HepG2 (cell line): Measurements from ENCODE around the gene ATXN1L. TPM values are rescaled to one million over a fixed set of nuclear protein-coding genes. Genes with fewer than 3 reads are reported as not detected.

Experiments used
- HMG20A ChIP-seq: IDR thresholded peaks from 2 replicates; pipeline ENCODE4 v1.6.1; 2016; ENCODE audit warnings: borderline replicate concordance
- HNRNPK ChIP-seq: fragments of 200-400 bp; formaldehyde crosslinking; IDR thresholded peaks from 2 replicates; pipeline ENCODE4 v1.6.1; 2018; ENCODE audit warnings: low read length, low read depth, moderate library complexity, mild to moderate bottlenecking; ENCODE audit not compliant: poor library complexity, severe bottlenecking
- MXI1 ChIP-seq: IDR thresholded peaks from 3 replicates; pipeline ENCODE4 v1.6.1; 2012; ENCODE audit warnings: low read depth, low read length, inconsistent platforms, borderline replicate concordance
- RFXAP ChIP-seq: sonication (generic); formaldehyde crosslinking; IDR thresholded peaks from 2 replicates; pipeline ENCODE4 v1.4.0; 2020; ENCODE audit warnings: missing genetic modification reagents, borderline replicate concordance
- SUZ12 ChIP-seq: fragments of 150-350 bp; IDR thresholded peaks from 2 replicates; pipeline ENCODE4 v1.6.1; 2014; ENCODE audit warnings: low read depth, low read length
- TP53 ChIP-seq: sonication (generic); formaldehyde crosslinking; conservative IDR thresholded peaks from 2 replicates; pipeline ENCODE4 v1.4.0; 2020; ENCODE audit warnings: missing genetic modification reagents
- ZNF557 ChIP-seq: sonication (generic); formaldehyde crosslinking; IDR thresholded peaks from 2 replicates; pipeline ENCODE4 v1.4.0; 2020; ENCODE audit warnings: missing genetic modification reagents
- ZNF720 ChIP-seq: sonication (generic); formaldehyde crosslinking; IDR thresholded peaks from 2 replicates; pipeline ENCODE4 v1.4.0; 2020; ENCODE audit warnings: missing genetic modification reagents
- polyA plus RNA-seq, 8 experiments: library from polyadenylated mRNA; depleted of rRNA in 3 of 8; stranded (reverse) in 7 of 8; unstranded in 1 of 8; fragments of >200 nt; fragmentation: Illumina TruSeq in 4 of 8; extraction: Trizol in 4 of 8; gene quantifications; 2 replicates each; pipeline versions ENCODE4 v1.2.1 to v1.2.3, GENCODE V29; 2011 to 2016; ENCODE audit warnings: low read depth in 4 of 8, missing spikeins in 1 of 8, mixed read lengths in 1 of 8; ENCODE audit not compliant: insufficient read depth in 1 of 8
- total RNA-seq, 5 experiments: library from RNA; depleted of rRNA; stranded (reverse); fragments of >200 nt; fragmentation: Illumina TruSeq; extraction: Trizol; gene quantifications; 2 replicates each; pipeline ENCODE4 v1.2.3, GENCODE V29; 2016; ENCODE audit warnings: low read depth in 1 of 5
- TF ChIP-seq, protein P1 (sequence below): conservative IDR thresholded peaks from 2 replicates; pipeline ENCODE4 v1.6.1; 2018; ENCODE audit warnings: missing genetic modification reagents
- TF ChIP-seq, protein P2 (sequence below): sonication (generic); formaldehyde crosslinking; conservative IDR thresholded peaks from 2 replicates; pipeline ENCODE4 v1.8.1; 2023; ENCODE audit warnings: missing genetic modification reagents
- TF ChIP-seq, protein P3 (sequence below): sonication (generic); formaldehyde crosslinking; IDR thresholded peaks from 2 replicates; pipeline ENCODE4 v1.4.0; 2020; ENCODE audit warnings: missing genetic modification reagents
- TF ChIP-seq, protein P4 (sequence below): sonication (generic); formaldehyde crosslinking; IDR thresholded peaks from 2 replicates; pipeline ENCODE4 v1.5.1; 2020; ENCODE audit warnings: mild to moderate bottlenecking, missing genetic modification reagents, moderate library complexity
- TF ChIP-seq, protein P5 (sequence below): sonication (generic); formaldehyde crosslinking; IDR thresholded peaks from 2 replicates; pipeline ENCODE4 v1.5.0; 2020; ENCODE audit warnings: mild to moderate bottlenecking, missing genetic modification reagents
- TF ChIP-seq, protein P6 (sequence below): sonication (generic); formaldehyde crosslinking; IDR thresholded peaks from 2 replicates; pipeline ENCODE4 v1.5.0; 2020; ENCODE audit warnings: mild to moderate bottlenecking, missing genetic modification reagents, moderate library complexity
- TF ChIP-seq, protein P7 (sequence below): sonication (generic); formaldehyde crosslinking; IDR thresholded peaks from 2 replicates; pipeline ENCODE4 v1.4.0; 2020; ENCODE audit warnings: mild to moderate bottlenecking, missing genetic modification reagents

Gene ATXN1L
- total and polyA plus RNA-seq, 2 of the 13 experiments (the other 11 are each of a cell fraction or from before 2014, with no cell fraction given): 20.0 to 22.4 TPM

DNA sequence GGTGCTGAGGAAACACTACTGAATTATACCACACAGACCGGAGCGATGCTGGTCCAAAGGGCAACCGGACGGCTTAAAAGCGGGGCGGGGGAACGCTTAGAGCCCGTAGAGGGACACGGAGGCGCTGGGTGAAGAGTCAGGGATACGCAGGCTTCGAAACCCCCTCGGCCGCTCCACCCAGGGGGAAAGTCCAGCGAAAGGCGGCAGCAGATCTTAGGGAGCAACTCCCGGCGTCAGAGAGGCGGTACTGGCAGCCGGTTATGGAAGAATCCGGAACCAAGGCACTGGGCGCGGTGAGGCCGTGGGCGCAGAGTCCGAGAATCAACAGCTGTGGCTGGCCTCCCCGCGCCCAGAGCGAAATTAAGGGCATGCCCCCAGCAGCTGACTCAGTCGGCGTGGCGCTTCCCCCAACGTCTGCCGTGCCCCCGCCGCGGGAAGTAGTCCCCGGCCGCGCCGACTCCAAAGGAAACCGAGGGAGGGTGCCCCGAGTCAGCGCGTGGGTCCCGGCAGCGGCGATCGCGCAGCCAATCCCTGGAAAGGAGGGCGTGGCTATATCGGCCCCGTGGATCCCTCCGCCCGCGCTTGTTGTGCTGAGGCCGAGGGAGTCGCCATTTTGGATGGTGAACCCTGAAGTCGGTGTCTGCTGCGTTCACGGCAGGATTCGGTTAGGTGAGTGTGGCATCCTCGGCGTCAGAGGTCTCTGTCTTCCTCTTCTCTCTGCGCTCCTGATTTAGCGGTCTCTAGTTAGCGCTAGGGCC, 49.3 kb downstream of the ATXN1L start, which contains the start of gene IST1 (continued):
- TF ChIP-seq, protein P1, sequence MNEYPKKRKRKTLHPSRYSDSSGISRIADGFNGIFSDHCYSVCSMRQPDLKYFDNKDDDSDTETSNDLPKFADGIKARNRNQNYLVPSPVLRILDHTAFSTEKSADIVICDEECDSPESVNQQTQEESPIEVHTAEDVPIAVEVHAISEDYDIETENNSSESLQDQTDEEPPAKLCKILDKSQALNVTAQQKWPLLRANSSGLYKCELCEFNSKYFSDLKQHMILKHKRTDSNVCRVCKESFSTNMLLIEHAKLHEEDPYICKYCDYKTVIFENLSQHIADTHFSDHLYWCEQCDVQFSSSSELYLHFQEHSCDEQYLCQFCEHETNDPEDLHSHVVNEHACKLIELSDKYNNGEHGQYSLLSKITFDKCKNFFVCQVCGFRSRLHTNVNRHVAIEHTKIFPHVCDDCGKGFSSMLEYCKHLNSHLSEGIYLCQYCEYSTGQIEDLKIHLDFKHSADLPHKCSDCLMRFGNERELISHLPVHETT (CRISPR knock-in tag): peak; percentile 94
- TF ChIP-seq, protein P2, sequence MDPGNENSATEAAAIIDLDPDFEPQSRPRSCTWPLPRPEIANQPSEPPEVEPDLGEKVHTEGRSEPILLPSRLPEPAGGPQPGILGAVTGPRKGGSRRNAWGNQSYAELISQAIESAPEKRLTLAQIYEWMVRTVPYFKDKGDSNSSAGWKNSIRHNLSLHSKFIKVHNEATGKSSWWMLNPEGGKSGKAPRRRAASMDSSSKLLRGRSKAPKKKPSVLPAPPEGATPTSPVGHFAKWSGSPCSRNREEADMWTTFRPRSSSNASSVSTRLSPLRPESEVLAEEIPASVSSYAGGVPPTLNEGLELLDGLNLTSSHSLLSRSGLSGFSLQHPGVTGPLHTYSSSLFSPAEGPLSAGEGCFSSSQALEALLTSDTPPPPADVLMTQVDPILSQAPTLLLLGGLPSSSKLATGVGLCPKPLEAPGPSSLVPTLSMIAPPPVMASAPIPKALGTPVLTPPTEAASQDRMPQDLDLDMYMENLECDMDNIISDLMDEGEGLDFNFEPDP (CRISPR knock-in tag): no peak
- TF ChIP-seq, protein P3, sequence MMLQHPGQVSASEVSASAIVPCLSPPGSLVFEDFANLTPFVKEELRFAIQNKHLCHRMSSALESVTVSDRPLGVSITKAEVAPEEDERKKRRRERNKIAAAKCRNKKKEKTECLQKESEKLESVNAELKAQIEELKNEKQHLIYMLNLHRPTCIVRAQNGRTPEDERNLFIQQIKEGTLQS (CRISPR knock-in tag): peak; percentile 84
- 0 out of 2 replicates have a peak, but pooled peaks have one; percentile 3 for TF ChIP-seq SUZ12
- TF ChIP-seq HNRNPK: peak; percentile 94
- TF ChIP-seq, protein P4, sequence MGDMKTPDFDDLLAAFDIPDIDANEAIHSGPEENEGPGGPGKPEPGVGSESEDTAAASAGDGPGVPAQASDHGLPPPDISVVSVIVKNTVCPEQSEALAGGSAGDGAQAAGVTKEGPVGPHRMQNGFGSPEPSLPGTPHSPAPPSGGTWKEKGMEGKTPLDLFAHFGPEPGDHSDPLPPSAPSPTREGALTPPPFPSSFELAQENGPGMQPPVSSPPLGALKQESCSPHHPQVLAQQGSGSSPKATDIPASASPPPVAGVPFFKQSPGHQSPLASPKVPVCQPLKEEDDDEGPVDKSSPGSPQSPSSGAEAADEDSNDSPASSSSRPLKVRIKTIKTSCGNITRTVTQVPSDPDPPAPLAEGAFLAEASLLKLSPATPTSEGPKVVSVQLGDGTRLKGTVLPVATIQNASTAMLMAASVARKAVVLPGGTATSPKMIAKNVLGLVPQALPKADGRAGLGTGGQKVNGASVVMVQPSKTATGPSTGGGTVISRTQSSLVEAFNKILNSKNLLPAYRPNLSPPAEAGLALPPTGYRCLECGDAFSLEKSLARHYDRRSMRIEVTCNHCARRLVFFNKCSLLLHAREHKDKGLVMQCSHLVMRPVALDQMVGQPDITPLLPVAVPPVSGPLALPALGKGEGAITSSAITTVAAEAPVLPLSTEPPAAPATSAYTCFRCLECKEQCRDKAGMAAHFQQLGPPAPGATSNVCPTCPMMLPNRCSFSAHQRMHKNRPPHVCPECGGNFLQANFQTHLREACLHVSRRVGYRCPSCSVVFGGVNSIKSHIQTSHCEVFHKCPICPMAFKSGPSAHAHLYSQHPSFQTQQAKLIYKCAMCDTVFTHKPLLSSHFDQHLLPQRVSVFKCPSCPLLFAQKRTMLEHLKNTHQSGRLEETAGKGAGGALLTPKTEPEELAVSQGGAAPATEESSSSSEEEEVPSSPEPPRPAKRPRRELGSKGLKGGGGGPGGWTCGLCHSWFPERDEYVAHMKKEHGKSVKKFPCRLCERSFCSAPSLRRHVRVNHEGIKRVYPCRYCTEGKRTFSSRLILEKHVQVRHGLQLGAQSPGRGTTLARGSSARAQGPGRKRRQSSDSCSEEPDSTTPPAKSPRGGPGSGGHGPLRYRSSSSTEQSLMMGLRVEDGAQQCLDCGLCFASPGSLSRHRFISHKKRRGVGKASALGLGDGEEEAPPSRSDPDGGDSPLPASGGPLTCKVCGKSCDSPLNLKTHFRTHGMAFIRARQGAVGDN (CRISPR knock-in tag): peak; percentile 97
- peak; percentile 90; the same call in 1 of the 3 replicates for TF ChIP-seq MXI1
- peak; percentile 76 for TF ChIP-seq ZNF557 (CRISPR knock-in tag)
- TF ChIP-seq, protein P5, sequence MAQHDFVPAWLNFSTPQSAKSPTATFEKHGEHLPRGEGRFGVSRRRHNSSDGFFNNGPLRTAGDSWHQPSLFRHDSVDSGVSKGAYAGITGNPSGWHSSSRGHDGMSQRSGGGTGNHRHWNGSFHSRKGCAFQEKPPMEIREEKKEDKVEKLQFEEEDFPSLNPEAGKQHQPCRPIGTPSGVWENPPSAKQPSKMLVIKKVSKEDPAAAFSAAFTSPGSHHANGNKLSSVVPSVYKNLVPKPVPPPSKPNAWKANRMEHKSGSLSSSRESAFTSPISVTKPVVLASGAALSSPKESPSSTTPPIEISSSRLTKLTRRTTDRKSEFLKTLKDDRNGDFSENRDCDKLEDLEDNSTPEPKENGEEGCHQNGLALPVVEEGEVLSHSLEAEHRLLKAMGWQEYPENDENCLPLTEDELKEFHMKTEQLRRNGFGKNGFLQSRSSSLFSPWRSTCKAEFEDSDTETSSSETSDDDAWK: no peak
- TF ChIP-seq TP53 (CRISPR knock-in tag): peak; percentile 94
- peak; percentile 97 for TF ChIP-seq RFXAP (CRISPR knock-in tag)
- TF ChIP-seq, protein P6, sequence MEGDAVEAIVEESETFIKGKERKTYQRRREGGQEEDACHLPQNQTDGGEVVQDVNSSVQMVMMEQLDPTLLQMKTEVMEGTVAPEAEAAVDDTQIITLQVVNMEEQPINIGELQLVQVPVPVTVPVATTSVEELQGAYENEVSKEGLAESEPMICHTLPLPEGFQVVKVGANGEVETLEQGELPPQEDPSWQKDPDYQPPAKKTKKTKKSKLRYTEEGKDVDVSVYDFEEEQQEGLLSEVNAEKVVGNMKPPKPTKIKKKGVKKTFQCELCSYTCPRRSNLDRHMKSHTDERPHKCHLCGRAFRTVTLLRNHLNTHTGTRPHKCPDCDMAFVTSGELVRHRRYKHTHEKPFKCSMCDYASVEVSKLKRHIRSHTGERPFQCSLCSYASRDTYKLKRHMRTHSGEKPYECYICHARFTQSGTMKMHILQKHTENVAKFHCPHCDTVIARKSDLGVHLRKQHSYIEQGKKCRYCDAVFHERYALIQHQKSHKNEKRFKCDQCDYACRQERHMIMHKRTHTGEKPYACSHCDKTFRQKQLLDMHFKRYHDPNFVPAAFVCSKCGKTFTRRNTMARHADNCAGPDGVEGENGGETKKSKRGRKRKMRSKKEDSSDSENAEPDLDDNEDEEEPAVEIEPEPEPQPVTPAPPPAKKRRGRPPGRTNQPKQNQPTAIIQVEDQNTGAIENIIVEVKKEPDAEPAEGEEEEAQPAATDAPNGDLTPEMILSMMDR (CRISPR knock-in tag): peak; percentile 23; the same call in 1 of the 2 replicates
- peak; percentile 10; the same call in 1 of the 2 replicates for TF ChIP-seq HMG20A (CRISPR knock-in tag)
- TF ChIP-seq, protein P7, sequence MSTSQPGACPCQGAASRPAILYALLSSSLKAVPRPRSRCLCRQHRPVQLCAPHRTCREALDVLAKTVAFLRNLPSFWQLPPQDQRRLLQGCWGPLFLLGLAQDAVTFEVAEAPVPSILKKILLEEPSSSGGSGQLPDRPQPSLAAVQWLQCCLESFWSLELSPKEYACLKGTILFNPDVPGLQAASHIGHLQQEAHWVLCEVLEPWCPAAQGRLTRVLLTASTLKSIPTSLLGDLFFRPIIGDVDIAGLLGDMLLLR (CRISPR knock-in tag): peak; percentile 63; the same call in 1 of the 2 replicates
- TF ChIP-seq ZNF720 (CRISPR knock-in tag): no peak
